Fibroblast of pulmonary artery (primary cell): ENCODE data around the gene SSBP4.

Experiments
- DNase-seq: peaks from one replicate; pipeline ENCODE4 v3.0.0-alpha.2; 2010; ENCODE audit warnings: low read depth
- H3K4me3 ChIP-seq: replicated peaks from 2 replicates; pipeline ENCODE4 v1.5.1; 2011; ENCODE audit warnings: low read depth, mild to moderate bottlenecking, control low read depth, low read length, moderate library complexity
- CTCF ChIP-seq: IDR thresholded peaks from 2 replicates; pipeline ENCODE4 v1.5.1; 2011; ENCODE audit warnings: mild to moderate bottlenecking, control low read depth, low read length, inconsistent platforms; ENCODE audit errors: missing control alignments

SSBP4 gene

GRCh38 chr19:18435178-18435841 is 16.1 kb downstream of the SSBP4 start:
- DNase-seq, result no peak
- no peak for TF ChIP-seq CTCF

DNA sequence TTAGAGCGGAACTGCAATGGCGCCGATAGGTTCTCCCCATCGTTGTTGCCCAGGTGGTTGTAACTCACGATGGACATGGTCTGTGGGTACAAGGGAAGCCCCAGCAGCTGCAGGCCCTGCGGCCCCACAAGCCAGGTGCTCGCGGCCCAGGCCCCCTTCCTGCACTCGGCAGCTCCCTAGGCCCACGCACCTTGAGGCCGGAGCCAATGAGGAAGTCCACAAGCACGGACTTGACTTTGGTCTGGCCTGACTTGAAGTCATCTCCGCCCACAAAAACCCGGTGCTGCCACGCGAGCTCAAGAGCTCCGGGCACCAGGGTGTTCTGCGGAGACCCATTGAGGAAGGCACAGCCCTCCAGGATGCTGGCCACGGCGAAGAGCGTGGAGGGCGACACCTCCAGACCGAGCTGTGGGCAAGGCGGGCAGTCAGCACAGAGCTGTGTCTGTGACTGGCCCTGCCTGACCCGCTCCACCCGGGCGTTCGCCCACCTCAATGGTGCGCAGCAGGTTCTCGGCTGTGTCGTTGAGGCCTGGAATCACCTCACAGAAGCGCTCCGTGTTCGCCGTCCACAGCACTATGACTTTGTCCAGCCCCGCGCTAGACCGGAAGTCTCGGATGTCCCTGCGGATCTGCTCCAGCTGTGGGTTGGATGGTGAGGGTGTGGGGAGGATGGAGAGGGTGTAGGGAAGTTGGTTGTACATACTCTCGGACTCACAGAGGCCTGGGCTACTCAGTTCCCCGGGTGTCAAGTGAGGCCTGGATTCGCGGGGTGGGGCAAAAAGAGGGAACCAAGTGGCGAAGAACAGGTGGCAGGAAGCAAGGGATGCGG is 16.9 kb downstream of the SSBP4 start:
- TF ChIP-seq CTCF, result no peak

More at GRCh38 chr19:18435178-18435841, 16.1 kb downstream of the SSBP4 start:
- H3K4me3 ChIP-seq, result no peak overlapping the region

DNA sequence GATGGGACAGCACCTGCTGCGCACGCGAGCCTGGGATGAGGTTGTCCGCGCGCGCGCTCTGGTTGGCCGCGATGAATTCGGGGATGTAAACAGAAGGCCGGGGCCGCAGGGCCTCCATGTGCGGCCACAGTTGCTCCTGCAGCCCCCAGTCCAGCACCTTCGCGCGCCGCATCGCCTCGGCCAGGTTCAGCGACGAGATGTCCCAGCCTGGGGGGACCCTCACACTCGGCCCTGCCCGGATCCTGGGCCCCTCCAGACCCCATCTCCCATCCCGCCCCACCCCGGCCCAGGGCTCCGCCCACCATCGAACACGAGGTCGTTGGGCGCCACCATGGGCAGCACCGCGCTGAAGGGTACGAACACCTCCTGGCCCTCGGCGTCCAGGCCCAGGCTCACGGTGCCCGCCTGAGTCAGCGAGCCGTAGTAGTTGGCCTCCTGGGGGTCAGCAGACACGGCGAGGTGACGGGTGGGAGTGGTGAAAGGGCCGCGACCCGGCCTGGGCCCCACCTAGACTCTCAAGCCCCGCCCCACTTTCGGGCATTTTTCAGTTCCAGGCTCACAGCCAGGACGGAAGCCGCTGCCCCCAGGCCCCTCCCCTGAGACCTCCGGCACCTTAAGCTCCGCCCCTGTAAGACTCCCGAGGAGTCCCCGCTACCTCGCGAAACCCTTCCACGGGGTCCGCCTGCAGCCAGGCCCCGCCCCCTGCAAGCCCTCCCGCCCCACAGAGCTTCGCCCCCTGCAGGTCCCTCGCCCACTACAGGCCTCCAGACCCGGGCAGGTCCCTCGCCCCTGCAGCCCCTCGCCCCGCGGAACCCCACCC is 17.7 kb downstream of the SSBP4 start:
- TF ChIP-seq CTCF, result no peak
- DNase-seq, result peak; percentile 94
- H3K4me3 ChIP-seq, result peak overlapping the region; percentile 69

More for the DNA sequence above, 16.9 kb downstream of the SSBP4 start:
- DNase-seq, result no peak
- H3K4me3 ChIP-seq, result no peak overlapping the region

GRCh38 chr19:18437491-18438330 is 18.5 kb downstream of the SSBP4 start, which contains the start of gene ISYNA1:
ISYNA1 (minus strand) TSS chr19:18438133; CDS start chr19:18437979, 154 bp downstream.
- peak; percentile 60 for DNase-seq
- H3K4me3 ChIP-seq, result peak within 1 kb of the TSS; percentile 69

GRCh38 chr19:18438331-18439024 is 19.3 kb downstream of the SSBP4 start:
- peak; percentile 81 for DNase-seq
- TF ChIP-seq CTCF, result no peak
- H3K4me3 ChIP-seq, result peak overlapping the region; percentile 69

More at GRCh38 chr19:18437491-18438330, 18.5 kb downstream of the SSBP4 start, which contains the start of gene ISYNA1:
- no peak for TF ChIP-seq CTCF
